Uterus (tissue), 4 donors: ENCODE results near the gene C11orf24. TPM values are rescaled to one million over a fixed set of nuclear protein-coding genes. Genes with fewer than 3 reads are reported as not detected.

Experiments
- DNase-seq, 2 donors: peaks; one replicate each; pipeline ENCODE4 v3.0.0-alpha.2; 2019 to 2020
- H3K27ac ChIP-seq, 2 donors: fragments of 200-600 bp; sonication (generic); 1 replicate in 1 of 2; 2 replicates in 1 of 2; pipeline ENCODE4 v1.5.1; 2016 to 2018
- H3K27me3 ChIP-seq, 2 donors: fragments of 200-600 bp; sonication (generic); one replicate each; pipeline ENCODE4 v1.5.1; 2018 to 2019; ENCODE audit warnings: control low read depth in 1 of 2
- H3K36me3 ChIP-seq, 2 donors: fragments of 200-600 bp; sonication (generic); one replicate each; pipeline ENCODE4 v1.5.1; 2019; ENCODE audit warnings: control low read depth in 1 of 2
- H3K4me1 ChIP-seq, 2 donors: fragments of 200-600 bp; sonication (generic); one replicate each; pipeline ENCODE4 v1.5.1; 2018 to 2019; ENCODE audit warnings: control low read depth in 1 of 2
- H3K4me3 ChIP-seq, 2 donors: fragments of 200-600 bp; sonication (generic); 1 replicate in 1 of 2; 2 replicates in 1 of 2; pipeline ENCODE4 v1.5.1; 2018 to 2019; ENCODE audit warnings: mild to moderate bottlenecking in 1 of 2
- H3K9me3 ChIP-seq, 2 donors: fragments of 200-600 bp; sonication (generic); one replicate each; pipeline ENCODE4 v1.5.1; 2019; ENCODE audit warnings: control low read depth in 1 of 2
- POLR2A ChIP-seq, 2 donors: fragments of 450-650 bp; IDR thresholded peaks; one replicate each; pipeline ENCODE4 v1.6.1; 2016; ENCODE audit warnings: antibody characterized with exemption in 2 of 2, mild to moderate bottlenecking in 1 of 2, moderate library complexity in 1 of 2
- intact Hi-C: fragments of 100-400 bp; cut with DNase I; formaldehyde crosslinking; loops from one replicate; pipeline ENCODE4 v1.15.1; 2023; ENCODE audit warnings: low total_unique reads
- total RNA-seq, 4 donors: library from RNA; depleted of rRNA in 3 of 4; stranded (reverse); fragments of >200 nt in 3 of 4; gene quantifications; one replicate each; pipeline versions ENCODE4 v1.1.0 to v1.2.4, GENCODE V29; 2014 to 2023
- TF ChIP-seq, protein P1 (sequence below), 4 experiments: fragments of 200-600 bp in 2 of 4; fragments of 450-650 bp in 2 of 4; sonication (generic) in 2 of 4; IDR thresholded peaks; one replicate each; pipeline ENCODE4 v1.5.1; 2016 to 2019; ENCODE audit warnings: antibody characterized with exemption in 4 of 4, mild to moderate bottlenecking in 2 of 4, moderate library complexity in 1 of 4
- donor health status: DM: yes; HTN: yes; CAD: no.

C11orf24 gene
- total RNA-seq, 4 donors from 2014 or later, result 23.2 to 136 (median 33.4) TPM

DNA sequence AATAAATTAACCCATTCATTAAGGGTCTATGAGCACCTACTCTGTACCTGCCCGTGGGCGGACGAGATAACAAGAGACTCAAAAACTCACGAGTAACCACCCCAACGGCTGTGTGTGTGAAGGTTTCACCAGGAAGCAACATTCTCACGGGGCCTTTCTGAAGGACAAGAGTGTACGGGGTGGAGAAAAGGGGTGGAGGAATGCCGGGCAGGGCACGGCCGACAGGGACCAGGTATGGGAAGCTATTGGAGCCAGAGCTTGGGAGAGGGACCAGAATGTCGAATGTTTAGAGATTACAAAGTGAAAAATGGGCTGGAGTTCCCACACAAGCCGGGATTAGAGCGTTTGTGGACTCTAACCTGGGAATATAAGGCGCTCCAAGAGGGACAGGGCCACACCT lies 60.2 kb downstream of the C11orf24 start:
- Histone ChIP-seq H3K4me1 (peaks cover 0 to 30% of the 10 kb centered on the region in 2 donors), H3K27ac (peak overlapping the region in 1 of 2 donors; percentile 95), H3K9me3 (no peaks in the 10 kb centered on the region), H3K4me3 (peak overlapping the region; percentile 73 to 99), H3K36me3 (no peaks in the 10 kb centered on the region), H3K27me3 (no peaks in the 10 kb centered on the region)
- TF ChIP-seq POLR2A (IDR thresholded peaks at IDR 0.05), result no peak
- TF ChIP-seq, protein P1, sequence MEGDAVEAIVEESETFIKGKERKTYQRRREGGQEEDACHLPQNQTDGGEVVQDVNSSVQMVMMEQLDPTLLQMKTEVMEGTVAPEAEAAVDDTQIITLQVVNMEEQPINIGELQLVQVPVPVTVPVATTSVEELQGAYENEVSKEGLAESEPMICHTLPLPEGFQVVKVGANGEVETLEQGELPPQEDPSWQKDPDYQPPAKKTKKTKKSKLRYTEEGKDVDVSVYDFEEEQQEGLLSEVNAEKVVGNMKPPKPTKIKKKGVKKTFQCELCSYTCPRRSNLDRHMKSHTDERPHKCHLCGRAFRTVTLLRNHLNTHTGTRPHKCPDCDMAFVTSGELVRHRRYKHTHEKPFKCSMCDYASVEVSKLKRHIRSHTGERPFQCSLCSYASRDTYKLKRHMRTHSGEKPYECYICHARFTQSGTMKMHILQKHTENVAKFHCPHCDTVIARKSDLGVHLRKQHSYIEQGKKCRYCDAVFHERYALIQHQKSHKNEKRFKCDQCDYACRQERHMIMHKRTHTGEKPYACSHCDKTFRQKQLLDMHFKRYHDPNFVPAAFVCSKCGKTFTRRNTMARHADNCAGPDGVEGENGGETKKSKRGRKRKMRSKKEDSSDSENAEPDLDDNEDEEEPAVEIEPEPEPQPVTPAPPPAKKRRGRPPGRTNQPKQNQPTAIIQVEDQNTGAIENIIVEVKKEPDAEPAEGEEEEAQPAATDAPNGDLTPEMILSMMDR (IDR thresholded peaks at IDR 0.05), result no peak
- no peak for DNase-seq
- intact Hi-C loops, result no loop called here

Other genes with a start within 250 kb of the C11orf24 start
- gene NDUFS8, start 241.3 kb downstream of the C11orf24 start, total RNA-seq, result 100 to 1,000 TPM in 2 of 4 donors, 10 to 100 TPM in 2; 53.4 to 291 (median 139) TPM
- gene TCIRG1, start 232.9 kb downstream of the C11orf24 start, total RNA-seq, result 100 to 1,000 TPM in 2 of 4 donors, 10 to 100 TPM in 2; 62.1 to 162 (median 115) TPM
- 10 to 100 TPM; 21.8 to 57.1 (median 30.3) TPM for gene CHKA, start 150.6 kb downstream of the C11orf24 start, total RNA-seq
- gene KMT5B, start 58.7 kb downstream of the C11orf24 start, total RNA-seq, result 100 to 1,000 TPM in 1 of 4 donors, 10 to 100 TPM in 3; 13.5 to 108 (median 79.4) TPM
- gene LRP5, start 40.6 kb upstream of the C11orf24 start, total RNA-seq, result 10 to 100 TPM; 19.1 to 86.2 (median 43.9) TPM
- gene PPP6R3, start 188.8 kb upstream of the C11orf24 start, total RNA-seq, result 100 to 1,000 TPM in 3 of 4 donors, 10 to 100 TPM in 1; 90.7 to 253 (median 164) TPM